ENCODE results near the gene ALAD.

Gene ALAD

GRCh38 chr9:113349445-113350094 is 51.5 kb downstream of the ALAD start, which contains the start of gene BSPRY:
Gene BSPRY (plus strand): TSS chr9:113349541. CDS start chr9:113349580, 39 bp downstream.
- TF ChIP-seq EZH2phosphoT487 (conservative IDR thresholded peaks at IDR 0.05; ENCODE audit: low read length) (no peak), CTCF (IDR thresholded peaks at IDR 0.05; ENCODE audit: insufficient read depth, low read length, poor library complexity, severe bottlenecking) (no peak)
- Histone ChIP-seq H3K27me3 (ENCODE audit: low read length) (no peaks in the 10 kb centered on the region), H4K20me1 (ENCODE audit: low read depth, low read length) (no peaks in the 10 kb centered on the region), H3K9me2 (replicated peaks; ENCODE audit: insufficient read depth, low read length) (no peaks in the 10 kb centered on the region), H3K27ac (ENCODE audit: low read depth, low read length) (no peak within 1 kb of the TSS), H3F3A (ENCODE audit: insufficient read depth) (no peaks in the 10 kb centered on the region), H3K4me3 (ENCODE audit: insufficient read depth, low read length, poor library complexity, severe bottlenecking) (peak within 1 kb of the TSS; percentile 43), H3K4me2 (ENCODE audit: low read depth, low read length, poor library complexity, severe bottlenecking) (peak within 1 kb of the TSS; percentile 44), H3K9ac (ENCODE audit: low read length) (no peak within 1 kb of the TSS; the same call in 1 of the 2 replicates), H3K36me3 (ENCODE audit: low read length) (no peaks in the 10 kb centered on the region), H2AFZ (ENCODE audit: low read depth, low read length, severe bottlenecking) (peak within 1 kb of the TSS; percentile 9), H3K9me3 (ENCODE audit: insufficient read depth, low read length) (no peaks in the 10 kb centered on the region), H3K79me2 (ENCODE audit: insufficient read depth, low read length) (no peaks in the 10 kb centered on the region)

- no peak overlapping the region for H2AFZ ChIP-seq (ENCODE audit: low read depth, low read length, severe bottlenecking)
- H3K36me3 ChIP-seq (ENCODE audit: low read length) = no peaks in the 10 kb centered on the region
- H4K20me1 ChIP-seq (ENCODE audit: low read depth, low read length) = no peaks in the 10 kb centered on the region
- peak overlapping the region; percentile 44 for H3K4me2 ChIP-seq (ENCODE audit: low read depth, low read length, poor library complexity, severe bottlenecking)
- no peak overlapping the region for H3K4me3 ChIP-seq (ENCODE audit: insufficient read depth, low read length, poor library complexity, severe bottlenecking)
- no peak overlapping the region for H3K9ac ChIP-seq (ENCODE audit: low read length)
- H3K27ac ChIP-seq (ENCODE audit: low read depth, low read length) = no peak overlapping the region
- H3K27me3 ChIP-seq (ENCODE audit: low read length) = no peaks in the 10 kb centered on the region
- no peak for TF ChIP-seq EZH2phosphoT487 (conservative IDR thresholded peaks at IDR 0.05; ENCODE audit: low read length)
- TF ChIP-seq CTCF (IDR thresholded peaks at IDR 0.05; ENCODE audit: insufficient read depth, low read length, poor library complexity, severe bottlenecking) = no peak
- H3K9me2 ChIP-seq (replicated peaks; ENCODE audit: insufficient read depth, low read length) = no peaks in the 10 kb centered on the region
- no peaks in the 10 kb centered on the region for H3K79me2 ChIP-seq (ENCODE audit: insufficient read depth, low read length)
- H3F3A ChIP-seq (ENCODE audit: insufficient read depth) = no peaks in the 10 kb centered on the region
- H3K9me3 ChIP-seq (ENCODE audit: insufficient read depth, low read length) = no peaks in the 10 kb centered on the region
These were observed 52.0 kb downstream of the ALAD start for GRCh38 chr9:113349066-113349444.

DNA sequence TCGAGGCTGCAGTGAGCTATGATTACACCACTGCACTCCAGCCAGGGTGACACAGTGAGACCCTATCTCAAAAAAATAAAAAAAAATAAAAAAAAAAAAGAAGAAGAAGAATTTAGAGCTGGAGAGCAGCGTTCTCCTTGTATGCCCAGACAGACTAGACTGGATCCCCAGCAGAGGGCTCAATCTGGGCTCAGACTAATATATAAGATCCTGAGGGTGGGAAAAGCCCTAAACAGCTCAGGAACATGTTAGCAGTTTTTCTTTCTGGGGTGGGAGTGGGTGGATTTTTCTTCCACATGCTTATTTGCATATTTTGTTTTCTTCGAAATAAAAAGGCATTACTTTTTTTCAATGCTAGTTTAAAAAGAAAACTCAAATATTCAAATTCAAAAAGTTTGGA is 52.6 kb downstream of the ALAD start:
- H3K9ac ChIP-seq (ENCODE audit: low read length) = no peak overlapping the region
- no peak for TF ChIP-seq CTCF (IDR thresholded peaks at IDR 0.05; ENCODE audit: insufficient read depth, low read length, poor library complexity, severe bottlenecking)
- no peak for TF ChIP-seq EZH2phosphoT487 (conservative IDR thresholded peaks at IDR 0.05; ENCODE audit: low read length)
- no peak overlapping the region for H3K4me3 ChIP-seq (ENCODE audit: insufficient read depth, low read length, poor library complexity, severe bottlenecking)
- H3K27ac ChIP-seq (ENCODE audit: low read depth, low read length) = no peak overlapping the region
- H3K27me3 ChIP-seq (ENCODE audit: low read length) = no peaks in the 10 kb centered on the region
- no peaks in the 10 kb centered on the region for H3F3A ChIP-seq (ENCODE audit: insufficient read depth)
- H3K79me2 ChIP-seq (ENCODE audit: insufficient read depth, low read length) = no peaks in the 10 kb centered on the region
- H3K9me2 ChIP-seq (replicated peaks; ENCODE audit: insufficient read depth, low read length) = no peaks in the 10 kb centered on the region
- no peaks in the 10 kb centered on the region for H3K36me3 ChIP-seq (ENCODE audit: low read length)
- H4K20me1 ChIP-seq (ENCODE audit: low read depth, low read length) = no peaks in the 10 kb centered on the region
- H3K9me3 ChIP-seq (ENCODE audit: insufficient read depth, low read length) = no peaks in the 10 kb centered on the region
- H2AFZ ChIP-seq (ENCODE audit: low read depth, low read length, severe bottlenecking) = no peak overlapping the region
- H3K4me2 ChIP-seq (ENCODE audit: low read depth, low read length, poor library complexity, severe bottlenecking) = no peak overlapping the region

Data from SU-DHL-6 (cell line).